RCC 7860 (cell line): ENCODE results near the gene ARMC2.
"Not testable (repeated sequence)": the region's sequence is repeated elsewhere in the genome, so short reads cannot be mapped to it uniquely, and the experiment has no call there.

ENCODE experiments used
- DNase-seq: peaks from one replicate; pipeline ENCODE4 v3.0.0-alpha.2; 2015; ENCODE audit warnings: low spot score
- FAIRE-seq: peaks from 2 replicates; lab custom pipeline; 2012; peaks lifted over from hg19 to GRCh38; lab: Jason Lieb, UNC

ARMC2 gene

DNA sequence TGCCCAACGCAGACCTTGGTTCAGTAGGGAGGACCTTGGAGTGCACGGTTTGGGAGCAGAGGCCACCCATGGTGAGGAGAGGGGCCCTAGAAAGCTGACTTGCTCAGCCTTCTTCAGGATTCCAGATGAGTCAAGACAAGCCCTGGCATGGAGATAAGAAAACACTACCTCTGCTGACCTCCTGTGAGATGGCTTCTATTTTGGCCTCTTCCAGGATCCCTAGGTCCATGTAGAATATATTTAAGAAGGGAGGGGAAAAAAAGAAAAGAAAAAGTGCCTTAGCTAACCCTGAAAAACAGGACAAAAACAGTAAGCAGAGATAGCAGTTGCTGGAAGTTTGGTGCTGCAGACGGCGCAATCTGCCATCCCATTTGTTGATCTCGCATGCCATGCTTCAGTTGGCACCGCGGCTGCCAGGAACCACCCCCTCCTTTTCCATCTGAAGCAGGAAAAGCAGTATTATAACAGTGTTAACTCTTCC, 100.0 kb downstream of the ARMC2 start:
- peak; percentile 12 for FAIRE-seq
- peak; percentile 39 for DNase-seq

DNA sequence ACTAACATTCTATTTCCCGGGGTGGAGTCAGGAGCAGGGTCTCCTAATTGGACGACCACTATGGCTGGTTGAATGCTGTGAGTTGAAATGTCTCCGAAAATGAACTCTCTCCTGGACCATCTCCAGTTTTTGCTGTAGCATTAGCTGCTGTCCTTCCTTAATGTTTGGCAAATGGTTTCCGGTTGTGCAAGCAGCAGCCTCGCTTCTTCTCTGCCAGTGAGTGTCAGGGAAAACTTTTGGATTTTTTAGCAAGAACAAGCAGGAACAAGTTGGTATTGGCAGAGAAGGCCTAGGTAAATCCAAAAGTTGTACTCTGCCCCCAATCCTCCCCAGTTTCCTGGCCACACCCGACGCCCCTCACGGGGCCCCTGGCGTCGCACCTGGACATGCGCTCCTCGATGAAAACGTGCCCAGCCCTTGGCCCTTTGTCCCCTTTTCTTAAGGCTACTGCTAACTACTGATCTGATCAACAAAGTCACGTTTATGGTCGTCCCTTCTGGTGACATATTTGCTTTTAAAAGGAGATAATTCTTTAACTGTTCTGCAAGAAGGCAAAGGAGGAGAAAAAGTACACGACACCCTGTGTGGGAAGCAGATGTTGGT, 103.2 kb downstream of the ARMC2 start:
- FAIRE-seq (no peak), DNase-seq (no peak)

DNA sequence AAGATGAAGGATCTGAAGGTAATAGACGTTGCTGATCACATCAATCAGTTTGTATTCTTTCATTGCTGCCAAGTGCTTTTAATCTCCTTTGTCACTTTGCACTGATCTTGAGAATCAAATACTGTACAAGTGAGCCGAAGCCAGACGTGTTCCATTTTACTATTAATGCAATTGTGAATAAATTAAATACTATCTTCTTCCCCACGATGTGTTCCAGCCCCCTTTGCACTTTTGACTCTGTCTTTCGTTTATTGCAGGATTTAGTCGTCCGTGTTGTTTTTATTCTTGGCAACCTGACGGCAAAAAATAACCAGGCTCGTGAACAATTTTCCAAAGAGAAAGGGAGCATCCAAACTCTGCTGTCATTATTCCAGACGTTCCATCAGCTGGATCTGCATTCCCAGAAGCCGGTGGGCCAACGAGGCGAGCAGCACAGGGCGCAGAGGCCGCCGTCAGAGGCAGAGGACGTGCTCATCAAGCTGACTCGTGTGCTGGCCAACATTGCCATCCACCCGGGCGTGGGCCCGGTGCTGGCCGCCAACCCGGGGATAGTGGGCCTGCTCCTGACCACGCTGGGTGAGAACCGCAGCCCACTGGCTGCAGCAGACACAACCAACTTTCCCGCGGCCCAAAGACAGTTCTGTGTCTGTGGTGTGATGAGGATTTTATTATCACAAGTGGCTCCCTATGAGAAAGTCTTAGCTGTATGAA, 104.7 kb downstream of the ARMC2 start:
- FAIRE-seq = no peak

DNA sequence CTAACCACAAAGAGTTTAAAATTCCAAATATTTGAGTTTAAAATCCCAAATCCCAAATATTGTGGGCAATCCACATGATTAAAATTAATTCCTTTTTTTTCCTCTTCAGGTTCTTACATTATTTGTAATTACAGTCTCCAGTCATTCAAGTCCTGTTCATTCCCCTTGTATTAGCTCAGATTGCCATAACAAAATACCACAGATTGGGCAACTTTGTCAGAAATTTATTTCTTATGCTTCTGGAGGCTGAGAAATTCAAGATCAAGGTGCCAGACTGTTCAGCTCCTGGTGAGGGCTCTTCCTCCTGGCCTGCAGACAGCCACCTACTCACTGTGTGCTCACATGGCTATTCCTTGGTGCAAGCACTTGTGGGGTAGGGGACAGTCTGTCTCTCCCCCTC, 105.5 kb downstream of the ARMC2 start:
- FAIRE-seq (no peak), DNase-seq (no peak)

More for the DNA sequence above, 104.7 kb downstream of the ARMC2 start:
- DNase-seq = no peak

DNA sequence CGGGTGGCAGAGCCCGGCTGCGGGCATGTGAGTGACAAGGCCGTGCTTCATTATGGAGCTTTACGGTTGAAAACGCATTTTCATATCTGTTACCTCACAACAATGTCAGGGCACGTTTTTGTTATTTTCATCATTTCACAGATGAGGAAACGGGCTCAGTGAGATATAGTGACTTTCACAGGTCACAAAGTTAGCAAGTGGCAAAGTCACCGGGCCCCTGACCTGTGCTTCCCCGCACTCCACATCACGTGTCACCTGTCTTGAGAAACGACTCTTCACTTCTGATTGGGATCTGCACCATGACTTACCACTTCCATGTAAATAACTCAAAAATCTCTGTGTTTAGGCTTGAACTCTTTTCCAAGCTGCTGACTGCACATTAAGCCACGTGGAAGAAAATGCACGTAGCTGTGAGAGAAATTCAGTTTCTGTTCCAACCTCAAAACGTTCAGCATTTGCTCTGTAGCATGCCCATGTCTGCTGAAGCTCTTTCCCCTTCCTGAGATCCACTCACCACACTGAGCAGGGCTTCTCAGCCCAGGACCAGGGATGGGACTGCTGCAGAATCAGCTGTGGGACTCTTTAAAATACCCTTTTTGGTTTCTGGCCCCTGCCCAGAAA, 107.2 kb downstream of the ARMC2 start:
- no peak for DNase-seq
- FAIRE-seq = no peak

DNA sequence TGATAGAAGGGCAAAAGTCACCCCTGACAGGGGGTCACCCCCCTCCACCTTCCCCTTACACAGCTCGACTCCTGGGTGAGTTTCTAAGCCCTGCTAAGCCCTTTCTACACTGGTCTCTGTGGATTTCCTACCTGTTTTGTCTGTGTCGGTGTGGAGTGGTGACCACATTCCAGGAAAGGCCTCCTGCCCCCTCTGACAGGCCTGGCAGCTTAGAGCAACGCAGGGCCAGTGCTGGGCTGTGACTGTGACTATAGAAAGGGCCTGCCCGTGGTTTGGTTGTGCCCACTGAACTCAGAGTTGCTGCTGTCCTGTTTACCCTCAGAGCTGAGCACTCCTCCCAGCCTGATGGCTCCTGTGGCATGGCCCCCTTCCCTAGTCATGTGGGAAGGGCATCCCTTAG, 109.0 kb downstream of the ARMC2 start:
- FAIRE-seq = no peak
- no peak for DNase-seq

DNA sequence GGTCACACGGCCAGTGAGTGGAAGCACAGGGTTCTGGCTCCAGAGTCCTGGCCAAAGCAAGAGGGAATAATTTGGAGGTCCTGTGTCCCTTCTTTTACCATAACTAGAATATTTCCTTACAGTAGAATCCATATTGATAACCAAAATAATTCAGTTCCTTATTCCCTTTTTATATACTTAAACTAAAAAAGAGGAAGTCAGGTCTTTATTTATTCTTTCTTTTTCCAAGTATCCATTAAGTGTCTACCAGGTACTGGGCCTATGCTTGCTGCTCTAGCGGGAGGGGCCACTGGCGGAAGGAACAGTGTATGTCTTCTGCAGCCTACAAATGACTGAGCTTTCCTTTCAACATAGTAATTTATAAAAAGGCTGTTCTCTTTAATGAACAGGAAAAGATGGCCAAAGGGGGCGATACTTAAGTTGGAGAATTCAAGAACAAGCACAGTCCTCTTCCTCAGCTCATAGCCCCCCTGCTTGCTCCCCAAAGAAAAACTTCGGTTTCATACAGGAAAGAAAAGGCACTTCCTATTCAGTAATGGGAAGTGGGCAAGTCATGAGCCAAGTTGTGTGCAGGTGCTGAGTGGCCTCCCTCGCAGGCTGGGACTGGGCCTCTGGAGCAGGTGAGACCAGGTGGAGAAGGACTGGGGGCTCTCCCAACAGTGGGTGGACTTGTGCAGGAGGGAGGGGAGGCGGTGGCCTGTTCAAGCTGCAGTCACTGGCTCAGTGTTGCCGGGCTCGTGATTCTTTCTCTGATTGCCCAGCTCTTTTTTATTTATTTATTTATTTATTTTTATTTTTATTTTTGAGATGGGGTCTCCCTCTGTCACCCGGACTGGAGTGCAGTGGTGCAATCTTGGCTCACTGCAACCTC, 110.9 kb downstream of the ARMC2 start:
- FAIRE-seq (no peak), DNase-seq (no peak)

DNA sequence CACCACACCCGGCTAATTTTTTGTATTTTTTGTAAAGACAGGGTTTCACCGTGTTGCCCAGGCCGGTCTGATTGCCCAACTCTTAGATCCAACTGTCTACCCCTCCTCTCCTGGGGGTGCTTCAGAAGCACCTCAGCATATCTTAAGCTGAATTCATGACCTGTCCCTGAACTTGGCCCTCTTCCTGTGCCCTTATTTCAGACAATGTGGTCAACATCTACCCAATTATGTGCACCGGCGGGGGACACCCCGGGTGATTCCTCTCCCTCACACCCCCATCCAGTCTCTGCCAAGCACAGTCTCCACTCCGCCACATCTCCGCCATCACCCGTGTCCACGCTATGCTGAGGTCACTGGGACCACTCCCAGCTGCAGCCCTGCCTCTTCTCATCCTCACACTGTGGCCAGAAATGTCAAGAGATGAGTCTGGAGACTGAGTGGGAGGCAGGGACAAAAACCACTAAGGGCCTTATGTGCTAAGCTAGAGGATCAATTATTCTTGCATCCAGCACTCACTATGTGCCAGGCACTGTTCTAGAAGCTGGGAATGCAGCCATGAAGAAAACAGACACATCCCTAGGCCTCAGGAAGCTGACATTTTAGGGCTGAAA, 111.9 kb downstream of the ARMC2 start:
- DNase-seq (no peak), FAIRE-seq (no peak)

DNA sequence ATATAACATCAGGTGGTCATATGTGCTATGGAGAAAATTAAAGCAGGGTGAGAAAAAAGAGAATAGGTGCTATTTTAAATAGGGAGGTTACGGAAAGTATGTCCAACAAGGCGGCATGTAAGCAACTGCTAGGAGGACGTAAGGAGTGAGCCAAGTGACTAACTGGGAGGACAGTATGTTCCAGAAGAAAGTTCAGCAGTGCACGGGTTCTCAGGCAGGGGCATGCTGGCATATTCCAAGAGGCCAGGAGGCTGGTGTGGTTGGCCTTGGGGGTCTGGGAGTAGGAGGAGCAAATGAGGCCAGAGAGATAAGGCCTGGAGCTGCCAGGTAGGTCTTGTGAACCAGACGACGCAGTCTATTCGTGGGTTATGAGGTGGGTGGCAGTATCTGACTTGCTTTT, 112.4 kb downstream of the ARMC2 start:
- no peak for DNase-seq
- FAIRE-seq = no peak

DNA sequence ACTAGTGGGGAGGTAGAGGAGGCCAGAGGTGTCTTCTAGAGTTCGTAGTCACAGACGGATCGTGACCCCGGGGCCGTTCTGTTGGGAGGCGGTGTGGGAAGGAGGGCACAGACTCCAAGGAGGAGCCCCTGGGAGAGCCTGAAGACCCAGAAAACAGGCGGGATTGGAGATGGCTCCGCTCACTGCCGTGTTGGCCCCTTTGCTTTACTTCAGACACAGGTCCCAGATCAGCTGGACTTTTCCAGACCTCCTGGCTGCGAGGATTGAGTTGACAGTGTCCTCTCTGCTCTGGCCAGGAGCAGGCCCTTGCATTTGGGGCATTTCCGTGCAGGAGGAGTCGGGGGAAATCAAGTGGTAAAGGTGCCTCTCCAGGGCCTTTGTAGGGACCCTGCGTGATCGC, 112.9 kb downstream of the ARMC2 start:
- DNase-seq (no peak), FAIRE-seq (no peak)

DNA sequence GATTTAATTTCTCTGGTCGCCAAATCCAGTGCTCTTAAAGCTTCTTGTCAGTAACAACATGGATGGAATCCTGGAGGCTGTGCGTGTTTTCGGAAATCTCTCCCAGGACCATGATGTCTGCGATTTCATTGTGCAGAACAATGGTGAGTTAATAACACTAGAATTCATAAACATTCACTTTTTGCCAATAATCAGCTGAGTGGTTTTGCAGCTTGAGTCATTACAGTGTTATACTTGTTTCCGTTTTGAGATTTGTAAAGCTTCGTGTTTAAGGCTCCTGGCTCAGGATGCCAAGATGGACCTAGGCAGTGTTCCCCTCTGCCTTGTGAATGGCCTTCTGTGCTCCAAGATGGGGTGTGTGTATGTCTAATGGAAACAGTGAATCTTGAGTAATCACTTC, 113.8 kb downstream of the ARMC2 start:
- FAIRE-seq (no peak), DNase-seq (no peak)

DNA sequence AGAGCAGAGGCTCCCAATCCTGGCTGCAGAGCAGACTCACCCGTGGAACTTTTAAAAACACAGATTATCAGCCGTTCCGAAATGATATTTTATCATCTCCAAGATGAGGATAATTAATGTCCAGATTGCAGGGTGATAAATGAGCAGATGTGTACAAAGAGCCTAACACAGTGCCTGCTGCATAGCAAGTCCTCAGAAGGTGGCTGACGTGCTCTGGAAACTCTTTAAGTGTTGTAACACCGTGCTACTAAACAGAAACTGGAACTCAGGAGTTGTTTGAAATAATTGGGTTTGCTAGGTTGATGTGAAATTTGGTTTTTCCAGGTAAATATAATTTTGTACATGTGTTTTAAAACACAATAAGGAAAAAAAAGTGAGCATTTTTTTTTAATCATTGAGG, 118.0 kb downstream of the ARMC2 start:
- FAIRE-seq (no peak), DNase-seq (no peak)

DNA sequence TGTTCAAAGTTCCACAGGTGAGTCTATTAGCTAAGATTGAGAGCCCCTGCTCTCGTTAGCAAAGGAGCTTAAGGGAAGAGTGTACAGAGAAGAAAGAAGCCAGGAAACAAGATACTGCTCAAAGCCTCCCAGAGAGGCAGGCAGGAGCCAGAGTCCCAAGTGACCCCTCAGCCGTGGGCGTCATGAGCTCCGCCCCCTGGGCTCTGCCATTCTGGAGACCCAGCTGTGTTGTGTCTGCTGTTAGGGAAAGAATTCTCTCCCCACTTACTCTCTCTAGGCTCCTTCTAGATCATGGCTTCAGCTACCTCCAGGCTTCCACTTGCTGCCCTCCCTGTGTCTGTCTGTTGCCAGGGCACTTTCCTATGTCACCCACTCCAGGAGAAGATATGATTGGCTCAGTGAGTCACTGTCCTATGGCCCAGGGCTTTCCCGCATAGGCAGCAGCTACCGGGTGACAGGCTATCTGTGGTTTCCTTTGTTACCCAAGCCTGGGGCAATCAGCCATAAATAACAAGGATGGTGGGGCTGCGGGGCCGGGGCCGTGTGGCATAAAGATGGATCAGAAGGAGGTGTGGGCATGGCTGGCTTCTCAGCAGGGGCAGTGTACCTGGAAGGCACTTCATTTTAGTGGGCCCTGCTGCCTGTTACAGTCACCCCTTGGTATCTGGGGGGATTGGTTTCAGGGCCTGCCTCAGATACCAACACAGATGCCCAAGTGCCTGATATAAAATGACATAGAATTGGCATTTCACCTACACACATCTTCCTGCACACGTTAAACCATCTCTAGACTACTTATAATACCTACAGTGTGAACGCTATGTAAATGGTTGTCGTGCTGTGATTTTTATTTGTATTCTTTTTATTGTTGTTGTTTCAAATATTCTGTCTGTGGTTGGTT, 118.9 kb downstream of the ARMC2 start:
- DNase-seq (peak; percentile 80), FAIRE-seq (peak; percentile 69)

DNA sequence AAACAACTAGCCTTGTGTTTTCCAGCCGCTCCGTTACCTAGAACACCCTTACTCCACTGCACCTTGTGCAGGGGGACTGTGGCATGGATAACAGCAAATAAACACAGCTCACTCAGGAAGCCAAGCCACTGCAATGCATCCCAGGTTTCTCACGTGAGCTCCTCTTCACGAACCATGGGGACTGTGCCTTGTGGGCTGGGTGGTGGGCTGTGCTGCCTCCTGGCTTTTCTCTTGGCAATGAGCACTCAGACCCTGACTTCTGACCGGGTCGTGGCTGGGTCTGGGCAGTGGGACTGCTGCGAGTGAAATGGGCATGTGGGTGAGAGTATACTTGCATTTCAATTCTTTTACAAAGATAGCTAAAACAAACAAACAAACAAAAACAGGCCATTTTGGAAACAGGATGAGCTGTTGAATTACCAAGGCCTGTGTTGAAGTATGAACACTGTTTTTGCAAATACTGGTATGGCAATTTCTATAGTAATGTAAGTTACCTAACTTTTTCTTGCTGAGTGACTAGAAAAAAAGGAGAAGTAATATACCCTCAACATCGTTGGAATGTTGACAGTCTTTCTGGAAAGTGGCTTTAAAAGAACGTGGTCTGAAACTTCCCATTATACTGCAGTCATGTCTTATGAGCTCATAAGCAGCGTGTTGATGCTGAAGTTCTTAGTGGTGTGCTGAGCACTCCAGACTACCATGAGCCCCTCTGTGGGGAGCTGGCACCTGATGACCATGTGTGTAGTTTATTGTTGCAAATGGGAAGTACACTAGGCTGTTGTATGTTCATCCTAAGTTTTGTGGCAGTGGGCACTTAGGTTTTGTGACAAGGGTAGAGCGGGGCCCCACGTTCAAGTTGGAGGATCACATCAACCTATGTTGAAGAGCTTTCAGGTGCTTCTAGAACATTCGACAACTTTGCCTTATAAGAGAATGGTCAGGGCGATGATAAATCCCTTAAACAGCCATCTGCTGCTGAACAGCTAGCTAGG, 120.4 kb downstream of the ARMC2 start:
- no peak for DNase-seq

DNA sequence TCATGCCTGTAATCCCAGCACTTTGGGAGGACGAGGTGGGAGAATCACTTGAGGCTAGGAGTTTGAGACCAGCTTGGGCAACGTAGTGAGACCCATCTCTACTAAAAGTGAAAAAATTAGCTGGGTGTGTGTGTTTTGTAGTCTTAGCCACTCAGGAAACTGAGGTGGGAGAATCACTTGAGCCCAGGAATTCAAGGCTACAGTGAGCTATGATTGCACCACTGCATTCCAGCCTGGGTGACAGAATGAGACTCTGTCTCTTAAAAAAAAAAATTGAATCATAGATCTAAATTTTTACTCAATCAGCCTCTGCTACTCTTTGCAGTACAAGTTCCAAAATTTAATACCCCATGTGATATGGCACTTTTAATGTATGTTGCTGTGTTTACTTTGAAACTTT, 121.6 kb downstream of the ARMC2 start:
- FAIRE-seq (no peak), DNase-seq (no peak)

More for the DNA sequence above, 120.4 kb downstream of the ARMC2 start:
- FAIRE-seq = no peak

DNA sequence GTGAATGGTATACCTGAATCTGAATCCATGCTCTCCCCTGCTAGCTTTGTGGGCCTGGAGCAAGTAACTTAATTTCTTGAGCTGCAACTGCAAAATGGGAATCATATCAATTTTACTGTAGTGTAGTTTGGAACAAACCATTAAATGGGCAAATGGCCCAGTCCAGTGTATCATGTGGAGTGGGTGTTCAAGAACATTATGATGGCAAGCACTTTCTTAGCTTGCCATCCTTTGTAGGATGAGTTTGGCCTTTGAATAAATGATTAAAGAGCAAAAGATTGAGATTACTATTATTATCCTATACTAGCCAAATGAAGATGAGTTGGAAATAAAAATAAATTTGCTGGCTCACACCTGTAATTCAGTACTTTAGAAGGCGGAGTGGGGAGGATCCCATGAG, 126.0 kb downstream of the ARMC2 start:
- DNase-seq (no peak), FAIRE-seq (no peak)

DNA sequence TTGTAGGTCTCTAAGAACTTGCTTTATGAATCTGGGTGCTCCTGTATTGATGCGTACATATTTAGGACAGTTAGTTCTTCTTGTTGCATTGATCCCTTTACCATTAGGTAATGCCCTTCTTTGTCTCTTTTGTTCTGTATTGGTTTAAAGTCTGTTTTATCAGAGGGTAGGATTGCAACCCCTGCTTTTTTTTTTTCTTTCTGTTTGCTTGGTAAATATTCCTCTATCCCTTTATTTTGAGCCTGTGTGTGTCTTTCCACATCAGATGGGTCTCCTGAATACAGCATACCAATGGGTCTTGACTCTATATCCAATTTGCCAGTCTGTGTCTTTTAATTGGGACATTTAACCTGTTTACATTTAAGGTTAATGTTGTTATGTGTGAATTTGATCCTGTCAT, 130.4 kb downstream of the ARMC2 start:
- not testable (repeated sequence) for FAIRE-seq, DNase-seq
